GM18526 (cell line): ENCODE data around the gene LCN9.

Experiments used
- POLR2A ChIP-seq: IDR thresholded peaks from 3 replicates; pipeline ENCODE4 v1.6.1; 2011; ENCODE audit not compliant: insufficient read length; ENCODE audit errors: extremely low read depth

LCN9 gene

DNA sequence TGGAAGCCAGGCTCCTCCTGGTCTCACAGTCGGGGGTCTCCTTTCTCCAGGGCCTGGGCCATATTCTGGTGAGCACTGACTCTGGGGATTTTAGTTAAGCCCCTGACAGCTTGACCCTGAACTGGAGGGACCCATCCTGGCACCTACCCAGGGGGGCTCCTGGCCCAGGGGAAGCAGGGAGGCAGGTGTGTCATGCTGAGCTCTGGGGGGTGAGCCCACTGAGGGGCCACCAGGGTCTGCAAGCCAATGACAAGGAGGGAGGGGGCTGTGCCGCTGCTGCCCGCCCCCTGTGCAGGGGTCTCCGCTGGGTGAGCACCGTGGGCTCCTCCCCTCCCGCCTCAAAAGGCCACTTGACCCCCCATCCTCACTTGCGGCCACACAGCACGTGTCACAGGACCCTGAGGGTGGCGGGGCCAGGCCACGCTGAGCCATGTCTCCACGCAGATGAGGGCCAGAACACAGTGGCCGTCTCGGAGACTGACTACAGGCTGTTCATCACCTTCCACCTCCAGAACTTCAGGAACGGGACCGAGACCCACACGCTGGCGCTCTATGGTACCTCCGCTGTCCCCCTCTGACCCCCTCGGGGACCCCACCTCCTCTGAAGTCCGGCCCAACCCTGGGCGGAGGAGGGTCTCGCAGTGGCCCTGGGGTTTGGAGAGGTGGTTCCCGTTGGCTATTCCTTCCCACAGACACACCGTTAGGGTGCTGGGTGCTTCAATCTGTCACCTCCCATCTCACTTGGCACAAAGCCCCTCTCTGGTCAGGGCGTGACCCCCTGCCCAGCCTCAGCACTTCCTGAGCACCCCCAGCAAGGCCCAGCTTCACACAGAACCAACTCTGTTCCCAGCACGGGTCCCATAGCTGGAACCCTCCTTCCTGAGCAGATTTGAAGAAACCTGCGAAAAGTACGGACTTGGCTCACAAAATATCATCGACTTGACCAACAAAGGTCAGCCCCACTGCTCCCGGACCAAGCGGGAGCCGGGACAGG is 2.0 kb downstream of the LCN9 start:
- TF ChIP-seq POLR2A = no peak

DNA sequence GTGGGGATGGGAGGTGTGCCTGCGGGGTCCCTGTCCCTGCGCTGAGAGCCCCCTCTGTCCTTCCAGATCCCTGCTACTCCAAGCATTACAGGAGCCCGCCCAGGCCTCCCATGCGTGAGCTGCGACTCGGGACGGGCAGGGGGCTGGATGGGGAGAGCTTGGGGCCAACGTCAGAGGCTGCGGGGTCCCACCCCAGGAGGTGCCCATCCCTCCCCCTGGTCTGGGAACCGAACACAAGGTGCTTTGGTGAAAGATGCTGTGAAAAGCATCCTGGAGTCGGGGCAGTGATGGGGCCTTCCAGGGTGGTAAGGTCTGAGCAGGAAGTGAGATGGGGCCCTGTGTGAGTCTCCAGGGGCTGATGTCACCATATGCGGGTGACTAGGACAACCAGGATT is 2.7 kb downstream of the LCN9 start:
- TF ChIP-seq POLR2A = no peak

DNA sequence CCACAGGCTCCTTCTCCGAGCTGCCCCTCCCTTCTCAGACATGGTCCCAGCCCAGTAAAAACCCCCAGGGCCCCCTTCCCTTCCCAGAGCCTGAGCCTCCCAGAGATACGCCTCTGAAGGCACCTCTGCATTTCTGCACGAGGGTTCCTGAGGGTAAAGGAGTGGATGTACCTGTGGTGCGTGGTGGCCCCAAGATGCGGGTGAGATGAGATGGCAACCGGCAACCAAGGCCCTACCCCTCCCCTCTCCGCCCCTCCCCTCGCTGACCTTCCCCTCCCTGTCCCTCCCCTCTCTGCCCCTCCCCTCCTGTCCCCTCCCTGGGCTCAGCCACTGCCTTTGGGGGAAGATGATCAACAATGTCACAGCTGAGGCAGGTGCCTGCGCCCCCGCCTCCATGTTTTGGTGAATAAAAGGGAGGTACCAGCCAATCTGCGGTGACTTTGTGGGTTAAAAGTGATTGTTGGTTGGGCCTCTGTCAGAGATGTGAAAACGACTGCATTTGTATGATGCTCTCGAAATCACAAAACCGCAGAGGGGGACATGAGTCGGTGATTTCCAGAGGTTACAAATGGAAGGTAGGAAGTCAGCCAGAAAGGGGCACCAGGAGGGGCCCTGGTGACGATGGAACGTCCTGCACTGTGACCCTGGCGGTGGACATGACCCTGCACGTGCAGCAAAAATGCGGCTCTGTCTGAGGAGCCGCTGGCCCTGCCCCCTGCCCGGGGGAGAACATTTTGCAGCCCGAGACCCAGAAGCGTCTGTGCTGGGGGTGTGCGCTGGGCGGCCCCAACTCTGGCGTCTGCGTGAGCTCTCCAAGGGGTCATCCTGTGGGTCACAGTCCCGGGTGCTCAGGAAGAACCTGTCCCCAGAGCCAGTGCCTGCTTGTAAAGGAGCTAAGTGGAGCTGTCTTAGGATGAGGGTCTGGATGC is 3.7 kb downstream of the LCN9 start:
- TF ChIP-seq POLR2A = no peak

DNA sequence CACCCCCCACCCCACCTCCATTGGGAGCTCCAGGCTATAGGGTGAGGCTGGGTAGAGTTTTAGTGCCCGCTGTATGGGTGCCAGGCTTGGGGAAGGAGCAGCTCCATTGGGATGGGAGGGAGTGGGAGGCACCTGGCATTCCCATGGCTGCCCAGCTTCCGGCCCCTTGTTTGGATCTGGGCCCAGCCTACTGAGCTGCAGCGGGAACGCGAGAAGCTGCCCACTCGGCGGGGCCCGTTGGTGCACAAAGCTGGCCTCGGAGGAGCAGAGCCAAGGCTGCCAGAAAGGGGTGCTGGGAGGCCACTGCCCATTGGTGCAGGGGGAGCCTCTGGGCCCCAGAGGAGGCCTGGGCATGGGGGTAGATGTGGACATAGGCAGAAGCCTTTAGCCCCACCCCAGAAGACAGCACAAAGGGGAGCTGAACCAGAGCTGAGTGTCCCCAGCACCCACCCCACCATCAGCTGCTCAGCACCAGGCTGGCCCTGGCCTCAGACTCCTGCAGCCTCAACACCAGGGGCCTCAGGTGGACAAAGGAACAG is 4.4 kb downstream of the LCN9 start:
- TF ChIP-seq POLR2A = no peak

DNA sequence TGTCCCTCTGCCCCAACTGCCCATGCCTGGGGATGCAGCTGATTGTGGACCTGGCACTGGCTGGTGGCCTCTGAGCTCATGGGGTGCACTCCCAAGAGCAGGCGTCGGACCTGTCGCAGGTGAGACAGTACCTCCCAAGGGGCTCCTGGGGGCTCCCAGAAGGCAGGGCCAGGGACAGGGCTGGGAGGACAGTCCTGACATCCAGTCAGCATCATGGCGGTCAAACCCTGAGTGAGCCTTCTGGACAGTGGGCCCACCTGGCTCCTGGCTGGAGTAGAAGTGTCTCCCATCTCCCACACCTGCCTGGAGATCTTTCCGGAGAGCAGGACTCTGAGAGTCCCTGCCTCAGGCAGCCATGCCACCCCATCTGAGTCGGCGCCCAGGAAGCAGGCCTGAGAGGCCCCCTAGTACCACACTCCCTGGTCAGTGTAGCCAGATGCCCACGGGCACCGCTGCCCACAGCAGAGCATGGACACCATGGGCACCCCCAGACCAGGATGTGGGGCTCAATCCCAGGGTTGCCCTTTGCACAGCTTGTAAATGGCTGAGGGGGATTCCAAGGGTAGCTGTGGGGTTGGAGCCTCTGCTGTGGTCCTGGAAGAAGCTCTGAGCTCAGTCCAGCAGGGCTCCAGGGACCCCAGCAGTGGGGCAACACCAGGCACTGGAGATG is 6.6 kb downstream of the LCN9 start:
- TF ChIP-seq POLR2A = no peak

DNA sequence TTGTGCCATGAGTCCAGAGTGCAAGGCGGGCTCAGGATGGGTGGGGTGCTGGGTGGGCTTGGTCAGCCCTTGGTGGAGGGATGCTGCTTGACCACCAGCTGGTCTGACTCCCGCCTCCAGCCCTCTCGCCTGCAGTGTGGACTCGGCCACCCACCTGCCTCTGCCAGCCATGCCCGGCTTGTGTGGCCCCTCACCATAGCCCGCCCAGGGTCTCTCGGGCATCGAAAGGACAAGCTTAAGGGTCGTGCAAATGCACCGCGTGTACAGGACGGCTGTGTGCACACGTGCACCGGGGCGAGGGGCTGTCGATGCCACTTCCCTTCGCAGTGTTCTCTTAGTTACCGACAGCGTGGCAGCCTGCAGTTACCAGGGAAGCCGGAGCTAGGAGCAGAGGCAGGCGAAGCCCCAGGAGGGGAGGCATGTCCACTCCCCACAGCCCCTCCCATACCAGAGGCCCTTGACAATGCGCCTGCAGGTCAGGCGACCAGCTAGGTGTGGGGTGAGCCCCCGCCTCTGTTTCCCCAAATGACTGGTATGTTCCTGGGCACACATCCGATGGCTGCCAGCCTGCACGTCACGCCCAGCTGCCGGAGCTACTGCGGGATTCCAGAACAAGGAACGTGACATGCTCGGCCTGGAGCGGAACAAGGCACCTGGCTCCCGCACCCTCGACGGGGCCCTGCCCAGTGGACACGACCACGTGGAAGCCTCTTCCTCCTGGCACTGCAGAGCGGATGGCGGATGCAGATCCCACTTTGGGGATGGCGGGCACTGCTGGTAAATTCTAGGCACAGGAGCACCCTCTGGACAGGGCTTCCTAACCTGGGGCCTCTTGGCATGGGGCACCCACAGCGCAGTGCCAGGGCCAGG is 7.8 kb downstream of the LCN9 start:
- no peak for TF ChIP-seq POLR2A

DNA sequence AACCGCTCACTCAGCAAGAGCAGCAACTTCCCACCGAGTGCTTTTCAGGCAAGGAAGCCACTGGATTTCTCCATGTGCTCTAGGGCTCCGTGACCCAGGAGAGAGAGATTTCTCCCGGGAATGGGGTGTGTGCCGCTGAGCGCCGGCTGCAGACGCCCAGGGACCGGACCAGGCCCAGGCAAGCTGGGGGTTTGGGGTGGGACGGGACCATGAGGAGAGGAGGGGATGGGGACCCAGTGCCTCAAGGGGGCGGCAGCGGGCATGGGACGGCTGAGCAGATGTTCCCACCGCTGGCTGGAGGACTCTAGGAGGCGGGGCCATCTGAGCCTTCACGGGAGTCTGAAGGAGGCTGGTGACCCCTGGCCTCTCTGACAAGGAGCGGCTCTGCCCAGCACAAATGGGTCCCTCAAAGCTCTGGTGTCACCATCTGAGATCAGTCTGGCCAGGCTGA is 8.5 kb downstream of the LCN9 start:
- no peak for TF ChIP-seq POLR2A

DNA sequence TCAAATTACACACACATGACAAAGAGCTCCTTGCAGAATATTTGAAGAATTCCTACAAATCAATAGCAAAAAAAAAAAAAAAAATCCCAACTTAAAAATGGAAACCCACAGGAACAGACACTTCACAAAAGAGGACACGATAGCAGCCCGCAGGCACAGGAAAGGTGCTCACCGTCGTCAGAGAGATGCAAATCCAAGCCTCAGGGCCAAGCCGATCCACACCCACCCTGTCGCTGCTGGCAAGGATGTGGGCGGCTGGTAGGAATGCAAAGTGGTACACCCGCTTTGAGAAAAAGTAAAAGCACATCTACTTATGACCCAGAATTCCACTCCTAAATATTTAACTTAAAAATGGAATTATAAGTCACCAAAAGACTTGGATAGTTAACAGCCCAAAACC is 10.8 kb downstream of the LCN9 start:
- no peak for TF ChIP-seq POLR2A

DNA sequence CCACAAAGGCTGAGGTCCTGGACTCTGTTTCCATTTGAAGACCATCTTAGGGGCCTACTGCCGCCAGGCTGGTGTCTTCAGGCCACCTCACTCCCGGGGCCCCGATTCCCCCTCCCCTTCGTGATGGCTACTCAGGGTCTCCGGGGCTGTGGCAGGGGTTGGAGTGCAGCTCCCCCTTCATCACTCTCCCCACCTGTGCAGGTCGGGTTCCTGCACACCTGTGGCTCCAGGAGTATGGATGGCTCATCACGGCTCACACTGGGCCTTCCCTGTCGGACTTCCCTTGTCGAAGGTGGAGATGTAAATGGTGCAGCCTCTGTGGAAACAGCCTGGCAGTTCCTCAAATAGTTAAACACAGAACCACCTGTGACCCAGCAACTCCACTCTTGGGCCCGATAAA is 11.9 kb downstream of the LCN9 start:
- TF ChIP-seq POLR2A = no peak

DNA sequence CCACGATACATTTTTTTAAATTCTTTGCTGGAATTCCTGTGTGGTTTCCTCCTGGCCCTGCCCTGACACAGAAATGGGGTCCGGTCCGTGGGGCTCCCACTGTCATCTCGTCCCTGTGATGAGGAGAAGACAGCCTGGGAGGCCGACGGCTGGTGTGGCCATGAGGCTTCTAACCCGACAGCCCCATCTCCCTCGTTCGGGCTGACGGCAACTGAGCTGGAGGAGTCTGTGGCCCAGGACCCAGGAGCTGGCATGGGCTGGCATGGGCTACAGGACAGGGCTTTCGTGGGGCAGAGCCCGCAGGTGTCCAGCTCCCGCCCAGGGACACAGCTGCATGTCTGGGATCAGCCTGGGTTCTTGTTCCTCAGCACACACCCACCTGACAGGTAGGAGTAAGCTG is 13.8 kb downstream of the LCN9 start:
- no peak for TF ChIP-seq POLR2A

DNA sequence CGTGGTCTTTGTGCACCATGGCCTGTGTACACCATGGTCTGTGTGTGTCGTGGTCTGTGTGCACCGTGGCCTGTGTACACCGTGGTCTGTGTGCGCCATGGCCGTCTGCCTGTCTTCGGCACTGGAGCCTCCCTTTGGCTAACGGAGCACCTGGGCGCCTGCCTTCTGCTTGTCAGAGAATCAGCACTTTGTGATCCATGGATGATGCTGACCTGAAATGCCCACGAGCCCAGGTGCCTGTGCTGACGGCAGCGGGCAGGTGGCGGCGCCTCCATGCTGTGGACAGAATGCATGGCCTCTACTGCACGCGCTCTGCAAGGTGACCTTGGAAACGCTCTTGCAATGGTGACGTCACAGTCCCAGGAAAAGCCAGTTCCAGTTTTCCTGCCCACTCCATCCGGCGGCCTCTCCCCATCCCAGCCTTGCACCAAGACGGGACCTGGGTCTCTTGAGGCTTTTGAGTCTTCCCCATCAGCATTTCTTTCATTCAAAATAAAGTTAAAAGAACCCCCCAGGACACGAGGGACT is 14.6 kb downstream of the LCN9 start:
- no peak for TF ChIP-seq POLR2A

DNA sequence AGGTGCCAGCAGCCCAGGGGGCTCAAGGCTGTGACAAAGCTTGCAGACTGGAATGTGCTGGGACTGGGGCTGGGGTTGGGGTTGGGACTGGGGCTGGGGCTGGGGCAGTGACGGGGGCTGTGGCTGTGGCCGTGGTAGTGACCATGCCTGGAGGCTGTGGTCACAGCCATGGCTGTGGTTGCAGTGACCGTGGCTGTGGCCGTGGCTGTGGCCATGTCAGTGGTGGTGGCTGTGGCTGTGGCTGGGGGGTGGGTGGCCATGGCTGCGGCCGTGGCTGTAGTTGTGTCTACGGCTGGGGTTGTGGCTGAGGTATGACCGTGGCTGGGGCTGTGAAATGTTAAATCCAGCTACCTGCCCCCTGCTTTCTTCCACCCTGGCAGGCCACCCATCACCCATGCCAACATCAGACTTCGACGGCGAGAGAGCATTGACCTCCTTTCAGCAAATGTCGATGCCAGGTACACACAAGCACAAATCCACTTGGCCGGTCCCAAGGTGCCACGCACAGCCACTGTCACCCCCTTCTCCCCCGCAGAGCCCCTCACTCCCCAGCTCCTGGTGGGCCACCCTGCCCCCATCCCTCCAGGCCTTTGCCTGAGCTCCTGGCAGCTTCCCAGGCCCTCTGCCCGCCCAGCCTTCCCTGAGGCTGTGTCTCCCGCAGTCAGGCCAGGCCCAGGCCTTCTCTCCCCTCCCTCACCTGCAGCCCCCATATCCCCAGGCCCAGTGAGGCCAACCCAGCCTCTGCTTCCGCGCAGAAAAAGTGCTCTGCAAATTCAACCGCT is 15.3 kb downstream of the LCN9 start:
- no peak for TF ChIP-seq POLR2A

DNA sequence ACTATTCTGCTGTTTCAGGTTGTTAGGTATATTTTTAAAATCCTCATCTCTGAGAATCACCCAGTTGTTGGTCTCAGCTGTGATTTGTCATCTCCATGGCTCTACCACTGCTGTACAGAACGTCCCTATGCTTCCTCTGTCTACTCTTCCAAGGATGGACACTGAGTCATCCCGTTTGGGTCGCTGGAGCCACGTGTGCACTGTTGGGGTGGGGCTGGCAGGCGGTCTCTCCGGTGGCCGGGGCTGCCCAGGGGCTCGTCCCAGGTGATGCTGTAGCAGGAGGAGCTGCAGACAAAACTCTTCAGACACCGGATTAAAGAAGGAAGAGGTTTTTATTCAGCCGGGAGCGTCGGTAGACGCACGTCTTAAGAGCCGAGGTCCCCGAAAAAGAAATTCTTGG is 16.9 kb downstream of the LCN9 start:
- TF ChIP-seq POLR2A = no peak
